H1 (cell line): ENCODE data around the gene DCTN5. TPM values are rescaled to one million over a fixed set of nuclear protein-coding genes. Genes with fewer than 3 reads are reported as not detected.

Experiments used
- CBX8 ChIP-seq: fragments of 300-800, 300-1000 bp; sonication (generic); IDR thresholded peaks from 2 replicates; pipeline ENCODE4 v1.7.1; 2016; ENCODE audit warnings: low read depth, low read length, borderline replicate concordance
- CEBPB ChIP-seq: IDR thresholded peaks from 2 replicates; pipeline ENCODE4 v1.6.1; 2012; ENCODE audit warnings: low read depth, low read length
- CHD2 ChIP-seq: IDR thresholded peaks from 2 replicates; pipeline ENCODE4 v1.6.1; 2012; ENCODE audit warnings: low read length, improper control_type of control experiment
- EP300 ChIP-seq, 2 experiments: IDR thresholded peaks; 1 replicate in 1 of 2; 2 replicates in 1 of 2; pipeline ENCODE4 v1.6.1; 2011 to 2012; ENCODE audit warnings: low read depth in 2 of 2, low read length in 2 of 2, mild to moderate bottlenecking in 2 of 2, borderline replicate concordance in 1 of 2, inconsistent platforms in 1 of 2, moderate library complexity in 1 of 2
- GTF2F1 ChIP-seq: IDR thresholded peaks from 2 replicates; pipeline ENCODE4 v1.6.1; 2012; ENCODE audit warnings: low read depth, low read length, improper control_type of control experiment, borderline replicate concordance
- JUND ChIP-seq: IDR thresholded peaks from 2 replicates; pipeline ENCODE4 v1.6.1; 2011; ENCODE audit warnings: mild to moderate bottlenecking, improper control_type of control experiment, low read length
- KDM4A ChIP-seq: IDR thresholded peaks from one replicate; pipeline ENCODE4 v1.7.1; 2012; ENCODE audit warnings: low read depth, mild to moderate bottlenecking, moderate library complexity, low read length, inconsistent platforms; ENCODE audit not compliant: severe bottlenecking
- NANOG ChIP-seq: IDR thresholded peaks from 2 replicates; pipeline ENCODE4 v1.6.1; 2011; ENCODE audit warnings: low read length, low read depth, mild to moderate bottlenecking, inconsistent platforms; ENCODE audit not compliant: insufficient read depth, poor library complexity, severe bottlenecking
- NRF1 ChIP-seq: IDR thresholded peaks from 2 replicates; pipeline ENCODE4 v1.6.1; 2011; ENCODE audit warnings: mild to moderate bottlenecking, low read depth, low read length, improper control_type of control experiment
- POLR2AphosphoS5 ChIP-seq: IDR thresholded peaks from 2 replicates; pipeline ENCODE4 v1.6.1; 2011; ENCODE audit warnings: low read depth, low read length
- RBBP5 ChIP-seq: IDR thresholded peaks from 2 replicates; pipeline ENCODE4 v1.7.1; 2012; ENCODE audit warnings: low read depth, mild to moderate bottlenecking, inconsistent platforms, low read length, moderate library complexity, borderline replicate concordance
- SIRT6 ChIP-seq: IDR thresholded peaks from one replicate; pipeline ENCODE4 v1.7.1; 2012; ENCODE audit warnings: low read length, inconsistent platforms
- SRF ChIP-seq: IDR thresholded peaks from 2 replicates; pipeline ENCODE4 v1.6.1; 2011; ENCODE audit warnings: mild to moderate bottlenecking, low read depth, low read length, moderate library complexity
- TAF1 ChIP-seq: IDR thresholded peaks from 2 replicates; pipeline ENCODE4 v1.6.1; 2011; ENCODE audit warnings: mild to moderate bottlenecking, low read depth, low read length
- TAF7 ChIP-seq: optimal IDR thresholded peaks from 2 replicates; pipeline ENCODE3; 2011; ENCODE audit warnings: low read depth, mild to moderate bottlenecking, inconsistent platforms, low read length, moderate library complexity, borderline replicate concordance
- TBP ChIP-seq: IDR thresholded peaks from 2 replicates; pipeline ENCODE4 v1.6.1; 2011; ENCODE audit warnings: low read depth, low read length, improper control_type of control experiment
- TCF12 ChIP-seq: IDR thresholded peaks from 2 replicates; pipeline ENCODE4 v1.6.1; 2011; ENCODE audit warnings: low read depth, mild to moderate bottlenecking, low read length
- YY1 ChIP-seq: IDR thresholded peaks from 2 replicates; pipeline ENCODE4 v1.6.1; 2011; ENCODE audit warnings: low read depth, mild to moderate bottlenecking, low read length
- polyA plus RNA-seq, 7 experiments: library from polyadenylated mRNA; depleted of rRNA in 3 of 7; stranded (reverse) in 5 of 7; unstranded in 2 of 7; fragments of >200 nt in 5 of 7; fragments of 200-250 nt in 2 of 7; gene quantifications; 1 replicate in 5 of 7; 2 replicates in 1 of 7; 4 replicates in 1 of 7; pipeline versions ENCODE4 v1.2.1 to v1.2.3, GENCODE V29; 2011 to 2013; ENCODE audit warnings: missing spikeins in 2 of 7, mixed read lengths in 2 of 7
- total RNA-seq: library from RNA; stranded (reverse); fragmentation: NEBNext Ultra II Directional; extraction: Animal tissue kit (Norgen Biotek cat#: 25700); gene quantifications from 2 replicates; pipeline ENCODE4 v1.2.1, GENCODE V29; 2021
- TF ChIP-seq, protein P1 (sequence below): IDR thresholded peaks from 2 replicates; pipeline ENCODE4 v1.6.1; 2011; ENCODE audit warnings: low read depth, mild to moderate bottlenecking, low read length; ENCODE audit not compliant: insufficient read depth
- TF ChIP-seq, protein P2 (sequence below): IDR thresholded peaks from 2 replicates; pipeline ENCODE4 v1.6.1; 2012; ENCODE audit warnings: inconsistent platforms
- TF ChIP-seq, protein P3 (sequence below): IDR thresholded peaks from 2 replicates; pipeline ENCODE4 v1.6.1; 2012; ENCODE audit warnings: inconsistent platforms

The DCTN5 gene
- total and polyA plus RNA-seq, 2 of the 8 experiments (the other 6 are each of a cell fraction or from before 2014, with no cell fraction given) = 36.0 to 74.0 TPM

DNA sequence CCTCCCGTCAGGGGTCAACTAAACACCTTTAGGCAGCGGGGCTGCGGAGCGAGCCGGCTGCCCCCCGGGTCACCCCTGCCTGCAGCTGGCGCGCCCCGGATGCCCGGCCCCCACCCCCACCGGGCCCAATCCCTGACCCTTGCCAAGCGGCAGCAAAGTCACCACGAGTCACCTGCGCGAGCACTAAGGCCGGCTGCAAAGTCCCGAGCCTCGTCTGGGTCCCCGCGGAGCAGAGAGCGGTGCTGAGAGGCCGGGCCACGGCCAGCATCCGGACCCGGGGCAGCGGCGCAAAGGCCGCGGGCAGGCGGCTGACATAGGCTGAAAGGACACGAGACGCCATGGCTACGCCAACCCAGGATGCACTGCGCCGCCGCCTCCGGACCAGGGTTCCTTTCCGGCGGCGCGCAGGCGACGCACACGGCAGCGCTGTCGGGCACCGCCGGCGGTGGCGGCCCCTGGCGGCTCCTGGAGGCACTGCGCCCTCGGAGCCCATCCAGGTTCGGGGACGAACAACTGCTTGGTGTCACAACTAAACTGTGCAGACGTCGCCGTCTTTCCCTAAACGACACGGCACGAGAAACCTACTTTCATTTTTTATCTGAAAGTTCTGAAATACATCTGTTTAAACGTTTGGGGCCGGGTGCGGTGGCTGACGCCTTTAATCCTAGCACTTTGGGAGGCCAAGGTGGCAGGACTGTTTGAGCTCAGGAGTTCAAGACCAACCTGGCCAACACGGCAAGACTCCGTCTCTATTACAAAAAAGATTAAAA is 45.1 kb upstream of the DCTN5 start, which contains the start of gene NDUFAB1 (continued):
- TF ChIP-seq, protein P1, sequence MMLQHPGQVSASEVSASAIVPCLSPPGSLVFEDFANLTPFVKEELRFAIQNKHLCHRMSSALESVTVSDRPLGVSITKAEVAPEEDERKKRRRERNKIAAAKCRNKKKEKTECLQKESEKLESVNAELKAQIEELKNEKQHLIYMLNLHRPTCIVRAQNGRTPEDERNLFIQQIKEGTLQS = peak; percentile 46; the same call in 1 of the 2 replicates
- TF ChIP-seq TBP (peak; percentile 78), GTF2F1 (no peak), TCF12 (no peak), NANOG (no peak), SRF (no peak), JUND (peak; percentile 12; the same call in 1 of the 2 replicates), NRF1 (0 out of 2 replicates have a peak, but pooled peaks have one; percentile 8), SIRT6 (no peak), CEBPB (no peak), CHD2 (no peak), RBBP5 (0 out of 2 replicates have a peak, but pooled peaks have one; percentile 32), YY1 (peak; percentile 92), EP300 (IDR thresholded peaks at IDR 0.05; ENCODE audit: borderline replicate concordance in 1 of 2, low read depth in 2 of 2, low read length in 2 of 2) (peak in 1 of 2 experiments; percentile 72; a peak in 1 of 3 replicates), KDM4A (no peak), POLR2AphosphoS5 (peak; percentile 63), CBX8 (no peak), TAF1 (peak; percentile 90), TAF7 (peak; percentile 67)
- TF ChIP-seq, protein P2, sequence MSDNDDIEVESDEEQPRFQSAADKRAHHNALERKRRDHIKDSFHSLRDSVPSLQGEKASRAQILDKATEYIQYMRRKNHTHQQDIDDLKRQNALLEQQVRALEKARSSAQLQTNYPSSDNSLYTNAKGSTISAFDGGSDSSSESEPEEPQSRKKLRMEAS = peak; percentile 36; the same call in 1 of the 2 replicates
- TF ChIP-seq, protein P3, sequence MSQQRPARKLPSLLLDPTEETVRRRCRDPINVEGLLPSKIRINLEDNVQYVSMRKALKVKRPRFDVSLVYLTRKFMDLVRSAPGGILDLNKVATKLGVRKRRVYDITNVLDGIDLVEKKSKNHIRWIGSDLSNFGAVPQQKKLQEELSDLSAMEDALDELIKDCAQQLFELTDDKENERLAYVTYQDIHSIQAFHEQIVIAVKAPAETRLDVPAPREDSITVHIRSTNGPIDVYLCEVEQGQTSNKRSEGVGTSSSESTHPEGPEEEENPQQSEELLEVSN = 0 out of 2 replicates have a peak, but pooled peaks have one; percentile 6
